IMR-90 (cell line): ENCODE data around the gene IL20. TPM values are rescaled to one million over a fixed set of nuclear protein-coding genes. Genes with fewer than 3 reads are reported as not detected.

Source experiments
- ATAC-seq: fragments of 200-7000 bp; cut with Tn5 transposase; 2 replicates; pipeline ENCODE4 v1.9.1; 2020; ENCODE audit warnings: low read depth, mild to moderate bottlenecking, moderate library complexity
- BruUV-seq: library from RNA; stranded (reverse); fragments of 400-500 nt; replicated peaks from 2 replicates; lab custom pipeline; 2021; lab: Mats Ljungman, UMichigan
- CTCF ChIA-PET: fragments of 300-600 bp; formaldehyde crosslinking; extraction: SDS; loops from one replicate; lab custom pipeline; 2021; ENCODE audit warnings: antibody characterized with exemption; lab: Yijun Ruan, JAX
- POLR2A ChIA-PET: fragments of 300-600 bp; sonication (Branson Sonifier 250); formaldehyde crosslinking; loops from one replicate; lab custom pipeline; 2022; ENCODE audit warnings: antibody characterized with exemption; ENCODE audit not compliant: unreplicated experiment; lab: Charles Lee
- DNase-seq: peaks from one replicate; pipeline ENCODE4 v3.0.0; 2013
- H2AFZ ChIP-seq: replicated peaks from 2 replicates; pipeline ENCODE3; 2013; ENCODE audit warnings: low read length, mild to moderate bottlenecking; ENCODE audit not compliant: poor library complexity
- H2AK5ac ChIP-seq: 2 replicates; pipeline ENCODE4 v1.6.1; 2013; ENCODE audit warnings: low read depth, low read length, inconsistent platforms
- H2AK9ac ChIP-seq: replicated peaks from 2 replicates; pipeline ENCODE3; 2013; ENCODE audit warnings: mild to moderate bottlenecking, low read depth, low read length, moderate library complexity; ENCODE audit not compliant: poor library complexity
- H2BK120ac ChIP-seq: 2 replicates; pipeline ENCODE4 v1.6.1; 2013; ENCODE audit warnings: low read depth, low read length, inconsistent platforms
- H2BK15ac ChIP-seq: 3 replicates; pipeline ENCODE4 v1.6.1; 2013; ENCODE audit warnings: low read depth, low read length, inconsistent platforms
- H2BK20ac ChIP-seq: 2 replicates; pipeline ENCODE4 v1.6.1; 2013; ENCODE audit warnings: low read depth, mild to moderate bottlenecking, inconsistent platforms, low read length, moderate library complexity
- H2BK5ac ChIP-seq: 2 replicates; pipeline ENCODE4 v1.6.1; 2013; ENCODE audit warnings: mild to moderate bottlenecking, low read depth, low read length, inconsistent platforms; ENCODE audit not compliant: poor library complexity, severe bottlenecking
- H3K14ac ChIP-seq: replicated peaks from 2 replicates; pipeline ENCODE4 v1.6.1; 2013; ENCODE audit warnings: low read depth, low read length, inconsistent platforms
- H3K18ac ChIP-seq: 2 replicates; pipeline ENCODE4 v1.6.1; 2013; ENCODE audit warnings: low read depth, low read length, control low read depth
- H3K23ac ChIP-seq: 2 replicates; pipeline ENCODE4 v1.6.1; 2013; ENCODE audit warnings: low read depth, low read length, inconsistent platforms
- H3K27ac ChIP-seq: 2 replicates; pipeline ENCODE4 v1.5.1; 2013; ENCODE audit warnings: mild to moderate bottlenecking, control low read depth, low read length; ENCODE audit not compliant: insufficient read depth
- H3K27me3 ChIP-seq: 2 replicates; pipeline ENCODE4 v1.6.1; 2013; ENCODE audit warnings: low read length; ENCODE audit not compliant: control insufficient read depth, insufficient read depth
- H3K36me3 ChIP-seq: 2 replicates; pipeline ENCODE4 v1.6.1; 2013; ENCODE audit warnings: low read length, mixed read lengths; ENCODE audit not compliant: control insufficient read depth, insufficient read depth
- H3K4ac ChIP-seq: 2 replicates; pipeline ENCODE4 v1.6.1; 2013; ENCODE audit warnings: low read depth, low read length, inconsistent platforms
- H3K4me1 ChIP-seq: 2 replicates; pipeline ENCODE4 v1.6.1; 2013; ENCODE audit warnings: low read length, mixed read lengths; ENCODE audit not compliant: control insufficient read depth, insufficient read depth
- H3K4me2 ChIP-seq: 2 replicates; pipeline ENCODE4 v1.6.1; 2013; ENCODE audit warnings: low read depth, mild to moderate bottlenecking, control low read depth, low read length, moderate library complexity
- H3K4me3 ChIP-seq: 2 replicates; pipeline ENCODE4 v1.5.1; 2013; ENCODE audit warnings: low read depth, mild to moderate bottlenecking, control low read depth, low read length, moderate library complexity; ENCODE audit not compliant: insufficient read depth
- H3K56ac ChIP-seq: 2 replicates; pipeline ENCODE4 v1.6.1; 2013; ENCODE audit warnings: low read length, inconsistent platforms; ENCODE audit not compliant: insufficient read depth; ENCODE audit errors: extremely low read depth
- H3K79me1 ChIP-seq, 2 experiments: 2 replicates each; pipeline ENCODE4 v1.6.1; 2013; ENCODE audit warnings: low read length in 2 of 2, inconsistent platforms in 1 of 2, low read depth in 1 of 2
- H3K9ac ChIP-seq: 2 replicates; pipeline ENCODE4 v1.6.1; 2013; ENCODE audit warnings: low read depth, low read length, control low read depth
- H3K9me1 ChIP-seq: 2 replicates; pipeline ENCODE4 v1.6.1; 2013; ENCODE audit warnings: low read length, inconsistent platforms; ENCODE audit not compliant: insufficient read depth
- H3K9me3 ChIP-seq: 2 replicates; pipeline ENCODE4 v1.6.1; 2013; ENCODE audit warnings: low read length; ENCODE audit not compliant: control insufficient read depth, insufficient read depth
- H4K20me1 ChIP-seq: 2 replicates; pipeline ENCODE4 v1.6.1; 2013; ENCODE audit warnings: low read length, inconsistent platforms; ENCODE audit not compliant: insufficient read depth
- H4K5ac ChIP-seq: 2 replicates; pipeline ENCODE4 v1.6.1; 2013; ENCODE audit warnings: mild to moderate bottlenecking, low read depth, low read length, control low read depth
- H4K8ac ChIP-seq, 2 experiments: 2 replicates each; pipeline ENCODE4 v1.6.1; 2013; ENCODE audit warnings: low read depth in 2 of 2, low read length in 2 of 2, control low read depth in 1 of 2, inconsistent platforms in 1 of 2
- H4K91ac ChIP-seq: 2 replicates; pipeline ENCODE4 v1.6.1; 2013; ENCODE audit warnings: low read depth, low read length, inconsistent platforms; ENCODE audit not compliant: insufficient read depth
- CEBPB ChIP-seq: IDR thresholded peaks from 2 replicates; pipeline ENCODE4 v1.6.1; 2012; ENCODE audit warnings: low read depth, low read length, improper control_type of control experiment
- CTCF ChIP-seq: conservative IDR thresholded peaks from 2 replicates; pipeline ENCODE4 v1.5.1; 2012; ENCODE audit warnings: mild to moderate bottlenecking, low read depth, low read length, improper control_type of control experiment
- ELK1 ChIP-seq: fragments of 150-350 bp; IDR thresholded peaks from 2 replicates; pipeline ENCODE4 v1.6.1; 2016; ENCODE audit warnings: low read depth, mild to moderate bottlenecking, low read length, moderate library complexity, borderline replicate concordance
- FOS ChIP-seq: fragments of 150-350 bp; IDR thresholded peaks from 2 replicates; pipeline ENCODE4 v1.6.1; 2016; ENCODE audit warnings: low read depth, low read length
- MAFK ChIP-seq: IDR thresholded peaks from 2 replicates; pipeline ENCODE4 v1.6.1; 2012; ENCODE audit warnings: low read depth, low read length, improper control_type of control experiment
- MAZ ChIP-seq: IDR thresholded peaks from 2 replicates; pipeline ENCODE4 v1.6.1; 2012; ENCODE audit warnings: low read depth, mild to moderate bottlenecking, low read length, improper control_type of control experiment, moderate library complexity, borderline replicate concordance
- MXI1 ChIP-seq: IDR thresholded peaks from 2 replicates; pipeline ENCODE4 v1.6.1; 2012; ENCODE audit warnings: low read depth, mild to moderate bottlenecking, low read length, moderate library complexity, borderline replicate concordance
- POLR2A ChIP-seq: IDR thresholded peaks from 2 replicates; pipeline ENCODE4 v1.6.1; 2012; ENCODE audit warnings: mild to moderate bottlenecking, low read depth, low read length
- RAD21 ChIP-seq: IDR thresholded peaks from 2 replicates; pipeline ENCODE4 v1.6.1; 2012; ENCODE audit warnings: low read length, improper control_type of control experiment
- RCOR1 ChIP-seq: IDR thresholded peaks from 2 replicates; pipeline ENCODE4 v1.6.1; 2012; ENCODE audit warnings: mild to moderate bottlenecking, low read length, improper control_type of control experiment; ENCODE audit not compliant: insufficient replicate concordance
- RFX5 ChIP-seq: IDR thresholded peaks from 2 replicates; pipeline ENCODE4 v1.8.0; 2012; ENCODE audit warnings: low read depth, mild to moderate bottlenecking, low read length, moderate library complexity
- SMC3 ChIP-seq: fragments of 150-350 bp; IDR thresholded peaks from 2 replicates; pipeline ENCODE4 v1.6.1; 2016; ENCODE audit warnings: low read depth, mild to moderate bottlenecking, antibody characterized with exemption, low read length, moderate library complexity
- whole genome bisulfite sequencing, 2 experiments: methylation state at CpG; one replicate each; pipeline versions ENCODE4 v1.1.5 to v1.1.7; 2013; ENCODE audit warnings: missing lambda C conversion rate in 2 of 2; ENCODE audit not compliant: insufficient read length in 1 of 2; ENCODE audit errors: extremely low coverage in 2 of 2; 5-methylcytosine and 5-hydroxymethylcytosine counted together
- dilution Hi-C: fragments of 300-500 bp; cut with HindIII; formaldehyde crosslinking; loops from one replicate; pipeline ENCODE4 v1.14.3; 2018; ENCODE audit warnings: low sequenced_read_pairs; ENCODE audit not compliant: unreplicated experiment
- in situ Hi-C: fragments of 300-500 bp; cut with MboI; formaldehyde crosslinking; loops from 3 replicates; pipeline ENCODE4 v1.14.3; 2019; ENCODE audit warnings: low sequenced_read_pairs, inconsistent platforms, mixed read lengths
- intact Hi-C: fragments of 100-400 bp; cut with micrococcal nuclease; formaldehyde crosslinking; loops from 2 replicates; pipeline ENCODE4 v1.10.0; 2022
- polyA plus RNA-seq, 3 experiments: library from polyadenylated mRNA; depleted of rRNA; stranded (reverse); fragments of >200 nt; gene quantifications; 2 replicates each; pipeline ENCODE4 v1.2.3, GENCODE V29; 2012; ENCODE audit warnings: low replicate concordance in 1 of 3
- total RNA-seq: library from RNA; depleted of rRNA; stranded (reverse); fragments of >200 nt; gene quantifications from 2 replicates; pipeline ENCODE4 v1.2.3, GENCODE V29; 2012
- TF ChIP-seq, protein P1 (sequence below): fragments of 150-350 bp; IDR thresholded peaks from 2 replicates; pipeline ENCODE4 v1.6.1; 2017; ENCODE audit warnings: mild to moderate bottlenecking, antibody characterized with exemption, low read length, low read depth

Gene IL20
- total and polyA plus RNA-seq, 2 of the 4 experiments (the other 2 are of a cell fraction), result not detected

- Histone ChIP-seq H3K4me1 (peaks cover 41% of the 10 kb centered on the region), H3K9me1 (peaks cover 41% of the 10 kb centered on the region), H3K18ac (peak overlapping the region; percentile 87), H2AK9ac (peak overlapping the region; percentile 65), H4K20me1 (no peaks in the 10 kb centered on the region), H2BK15ac (peak overlapping the region; percentile 95; the same call in 2 of the 3 replicates), H3K4me2 (peak overlapping the region; percentile 24), H3K4me3 (no peak overlapping the region), H3K14ac (peak overlapping the region; percentile 81), H3K23ac (peak overlapping the region; percentile 42; the same call in 1 of the 2 replicates), H2BK20ac (peak overlapping the region; percentile 40), H3K4ac (peak overlapping the region; percentile 89), H4K5ac (peak overlapping the region; percentile 41), H3K9me3 (no peaks in the 10 kb centered on the region), H4K8ac (peak overlapping the region; percentile 43 to 88; a peak in 3 of 4 replicates), H3K27me3 (no peaks in the 10 kb centered on the region), H3K36me3 (no peaks in the 10 kb centered on the region), H3K56ac (no peak overlapping the region), H3K9ac (no peak overlapping the region), H2BK120ac (peak overlapping the region; percentile 88), H2BK5ac (peak overlapping the region; percentile 75), H4K91ac (peak overlapping the region; percentile 82), H2AFZ (peak overlapping the region; percentile 36), H3K79me1 (peaks cover 0 to 23% of the 10 kb centered on the region in 2 experiments; a peak in 1 of 4 replicates), H3K27ac (peak overlapping the region; percentile 20; the same call in 1 of the 2 replicates), H2AK5ac (peak overlapping the region; percentile 97)
- CTCF ChIA-PET, result interaction anchor here (0.6 to 1.5 kb wide), 2 partner anchors 16 to 25 kb away, joined by 4 read pairs; no protein-coding TSS in a partner anchor
- POLR2A ChIA-PET, result interaction anchor here (0.8 kb wide), 1 partner anchor 13 kb away, joined by 3 read pairs; no protein-coding TSS in a partner anchor
- TF ChIP-seq POLR2A, result no peak
- TF ChIP-seq, protein P1, sequence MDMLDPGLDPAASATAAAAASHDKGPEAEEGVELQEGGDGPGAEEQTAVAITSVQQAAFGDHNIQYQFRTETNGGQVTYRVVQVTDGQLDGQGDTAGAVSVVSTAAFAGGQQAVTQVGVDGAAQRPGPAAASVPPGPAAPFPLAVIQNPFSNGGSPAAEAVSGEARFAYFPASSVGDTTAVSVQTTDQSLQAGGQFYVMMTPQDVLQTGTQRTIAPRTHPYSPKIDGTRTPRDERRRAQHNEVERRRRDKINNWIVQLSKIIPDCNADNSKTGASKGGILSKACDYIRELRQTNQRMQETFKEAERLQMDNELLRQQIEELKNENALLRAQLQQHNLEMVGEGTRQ, result no peak
- no peak for TF ChIP-seq RAD21
- TF ChIP-seq MXI1, result no peak
- TF ChIP-seq MAZ, result no peak
- TF ChIP-seq FOS, result no peak
- TF ChIP-seq RFX5, result no peak
- TF ChIP-seq MAFK, result no peak
- no peak for TF ChIP-seq CEBPB
- TF ChIP-seq CTCF, result no peak
- TF ChIP-seq RCOR1, result no peak
- no peak for TF ChIP-seq SMC3
- no peak for TF ChIP-seq ELK1
- intact Hi-C loops, result no loop called here
- no peak for DNase-seq
- WGBS, 2 experiments, result 100% methylated on average over 2 of the region's 3 CpGs; no CpG with 5 or more reads in 1 of the 2 experiments
- dilution Hi-C loops, result no loop called here
- ATAC-seq, result no peak
- in situ Hi-C loops, result no loop called here
- BruUV-seq, result no TSS peak
Measured at GRCh38 chr1:206895325-206895724, 29.9 kb downstream of the IL20 start.
